GM12872 (cell line): Measurements from ENCODE around the gene MIA.

ENCODE experiments used
- TF ChIP-seq, protein P1 (sequence below): IDR thresholded peaks from 3 replicates; pipeline ENCODE4 v1.5.1; 2011; ENCODE audit warnings: low read depth, mild to moderate bottlenecking, low read length, moderate library complexity; ENCODE audit not compliant: insufficient read depth

Gene MIA

DNA sequence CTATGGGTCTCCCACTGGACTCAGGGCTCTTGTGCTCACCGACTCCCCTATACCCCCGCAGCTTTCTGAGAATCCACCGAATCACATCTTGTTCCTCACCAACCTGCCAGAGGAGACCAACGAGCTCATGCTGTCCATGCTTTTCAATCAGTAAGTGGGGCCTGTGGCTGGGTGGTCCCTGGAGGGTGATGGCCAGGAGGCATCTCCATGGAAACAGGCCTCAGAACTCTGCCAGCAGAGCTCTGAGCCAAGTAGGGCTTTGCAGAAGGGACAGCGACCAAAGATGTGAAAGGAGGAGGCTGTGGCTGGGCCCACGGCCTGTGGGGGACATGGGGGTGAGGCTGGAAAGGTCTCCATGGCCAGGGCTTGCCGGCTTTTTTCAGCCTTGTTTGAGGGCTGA, 11.8 kb upstream of the MIA start:
- TF ChIP-seq, protein P1, sequence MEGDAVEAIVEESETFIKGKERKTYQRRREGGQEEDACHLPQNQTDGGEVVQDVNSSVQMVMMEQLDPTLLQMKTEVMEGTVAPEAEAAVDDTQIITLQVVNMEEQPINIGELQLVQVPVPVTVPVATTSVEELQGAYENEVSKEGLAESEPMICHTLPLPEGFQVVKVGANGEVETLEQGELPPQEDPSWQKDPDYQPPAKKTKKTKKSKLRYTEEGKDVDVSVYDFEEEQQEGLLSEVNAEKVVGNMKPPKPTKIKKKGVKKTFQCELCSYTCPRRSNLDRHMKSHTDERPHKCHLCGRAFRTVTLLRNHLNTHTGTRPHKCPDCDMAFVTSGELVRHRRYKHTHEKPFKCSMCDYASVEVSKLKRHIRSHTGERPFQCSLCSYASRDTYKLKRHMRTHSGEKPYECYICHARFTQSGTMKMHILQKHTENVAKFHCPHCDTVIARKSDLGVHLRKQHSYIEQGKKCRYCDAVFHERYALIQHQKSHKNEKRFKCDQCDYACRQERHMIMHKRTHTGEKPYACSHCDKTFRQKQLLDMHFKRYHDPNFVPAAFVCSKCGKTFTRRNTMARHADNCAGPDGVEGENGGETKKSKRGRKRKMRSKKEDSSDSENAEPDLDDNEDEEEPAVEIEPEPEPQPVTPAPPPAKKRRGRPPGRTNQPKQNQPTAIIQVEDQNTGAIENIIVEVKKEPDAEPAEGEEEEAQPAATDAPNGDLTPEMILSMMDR = no peak

DNA sequence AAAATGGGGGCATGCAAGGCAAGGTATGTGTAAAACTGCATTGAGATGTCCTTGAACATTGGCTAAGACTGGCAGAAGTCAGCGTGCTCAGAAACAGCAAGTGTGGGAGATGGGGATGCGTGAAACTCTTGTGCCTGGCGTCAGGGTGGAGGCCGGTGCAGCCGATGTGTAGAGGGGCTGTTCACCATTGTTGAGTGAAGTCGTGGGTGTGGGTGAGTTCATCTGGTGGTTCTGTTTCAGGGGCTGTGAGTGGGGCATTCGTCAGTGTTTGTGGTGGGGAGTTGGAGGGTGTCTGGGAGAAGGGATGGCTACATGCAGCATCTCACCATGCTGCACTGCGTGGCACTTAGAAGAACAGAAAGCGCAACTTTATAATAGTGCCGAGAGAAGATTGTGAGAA, 11.4 kb upstream of the MIA start:
- TF ChIP-seq, protein P1 = no peak

- TF ChIP-seq, protein P1 = no peak
Observed at GRCh38 chr19:40768869-40769268, 6.5 kb upstream of the MIA start.

DNA sequence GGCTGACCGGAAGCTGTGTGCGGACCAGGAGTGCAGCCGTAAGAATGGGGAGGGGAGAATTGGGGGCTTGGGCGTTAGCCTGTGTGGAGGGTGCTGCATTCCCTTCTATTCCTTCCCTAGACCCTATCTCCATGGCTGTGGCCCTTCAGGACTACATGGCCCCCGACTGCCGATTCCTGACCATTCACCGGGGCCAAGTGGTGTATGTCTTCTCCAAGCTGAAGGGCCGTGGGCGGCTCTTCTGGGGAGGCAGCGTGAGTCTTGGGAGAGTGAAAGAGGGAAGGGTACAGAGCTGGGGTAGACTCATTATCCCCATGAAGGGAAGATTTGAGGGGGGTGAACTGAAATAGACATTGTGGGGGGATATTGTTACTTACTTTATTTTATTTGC, 306 bp downstream of the MIA start:
- TF ChIP-seq, protein P1 = no peak

DNA sequence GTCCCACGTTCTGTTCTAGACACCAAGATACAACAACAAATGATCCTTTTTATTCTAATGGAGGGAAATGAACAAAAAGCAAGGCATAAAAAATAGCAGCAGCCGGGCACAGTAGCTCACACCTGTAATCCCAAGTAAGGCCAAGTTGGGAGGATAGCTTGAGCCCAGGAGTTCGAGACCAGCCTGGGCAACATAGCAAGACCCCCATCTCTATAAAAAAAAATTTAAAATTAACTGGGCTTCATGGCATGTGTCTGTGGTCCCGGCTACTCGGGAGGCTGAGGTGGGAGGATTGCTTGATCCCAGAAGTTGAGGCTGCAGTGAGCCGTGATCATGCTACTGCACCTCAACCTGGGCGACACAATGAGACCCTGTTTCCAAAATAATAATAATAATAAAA, 1.0 kb downstream of the MIA start:
- TF ChIP-seq, protein P1 = no peak

DNA sequence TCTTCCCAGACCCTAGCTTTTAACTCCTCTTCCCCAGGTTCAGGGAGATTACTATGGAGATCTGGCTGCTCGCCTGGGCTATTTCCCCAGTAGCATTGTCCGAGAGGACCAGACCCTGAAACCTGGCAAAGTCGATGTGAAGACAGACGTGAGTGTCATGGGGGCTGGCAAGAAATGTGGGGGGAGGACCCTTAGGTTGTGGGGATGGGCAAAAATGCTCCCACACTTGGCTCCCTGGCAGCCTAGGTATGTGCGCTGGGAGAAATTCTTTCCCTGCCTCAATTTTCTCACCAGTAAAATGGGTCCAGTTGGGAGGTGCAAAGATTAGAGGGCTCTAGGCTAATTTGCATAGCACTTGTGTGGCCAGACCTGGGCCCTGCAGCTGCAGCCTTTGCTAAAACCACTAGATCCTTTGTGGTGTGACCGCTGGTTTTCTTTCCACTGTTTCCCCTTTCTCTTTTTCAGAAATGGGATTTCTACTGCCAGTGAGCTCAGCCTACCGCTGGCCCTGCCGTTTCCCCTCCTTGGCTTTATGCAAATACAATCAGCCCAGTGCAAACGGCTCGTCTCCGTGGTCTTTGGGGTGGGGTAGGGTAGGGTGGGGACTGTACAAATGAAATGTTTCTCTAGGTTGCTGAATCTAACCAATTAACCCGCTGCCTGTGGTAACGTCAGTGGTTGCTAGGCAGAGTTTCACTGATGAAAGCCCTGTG, 1.8 kb downstream of the MIA start:
- TF ChIP-seq, protein P1 = no peak

DNA sequence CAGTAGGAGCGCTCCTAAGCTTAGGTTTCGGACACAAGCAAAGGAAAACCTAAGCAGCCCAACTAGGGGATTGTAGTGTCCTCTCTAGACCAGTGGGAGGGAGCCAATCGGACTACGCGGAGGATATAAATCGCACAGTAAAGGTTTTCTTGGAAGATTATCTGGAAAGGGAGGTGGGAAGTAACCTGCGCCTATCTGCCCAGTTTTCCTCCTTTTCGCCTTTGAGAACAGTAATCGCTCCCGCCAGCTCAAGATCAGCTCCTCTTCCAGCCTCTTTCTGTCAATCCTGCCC, 2.3 kb downstream of the MIA start:
- TF ChIP-seq, protein P1 = no peak
